ENCODE results near the gene ZNF792. TPM values are rescaled to one million over a fixed set of nuclear protein-coding genes. Genes with fewer than 3 reads are reported as not detected.

Gene ZNF792
- total and polyA plus RNA-seq, 2 of the 8 experiments (the other 6 are each of a cell fraction or from before 2014, with no cell fraction given), result 2.5 to 7.2 TPM

DNA sequence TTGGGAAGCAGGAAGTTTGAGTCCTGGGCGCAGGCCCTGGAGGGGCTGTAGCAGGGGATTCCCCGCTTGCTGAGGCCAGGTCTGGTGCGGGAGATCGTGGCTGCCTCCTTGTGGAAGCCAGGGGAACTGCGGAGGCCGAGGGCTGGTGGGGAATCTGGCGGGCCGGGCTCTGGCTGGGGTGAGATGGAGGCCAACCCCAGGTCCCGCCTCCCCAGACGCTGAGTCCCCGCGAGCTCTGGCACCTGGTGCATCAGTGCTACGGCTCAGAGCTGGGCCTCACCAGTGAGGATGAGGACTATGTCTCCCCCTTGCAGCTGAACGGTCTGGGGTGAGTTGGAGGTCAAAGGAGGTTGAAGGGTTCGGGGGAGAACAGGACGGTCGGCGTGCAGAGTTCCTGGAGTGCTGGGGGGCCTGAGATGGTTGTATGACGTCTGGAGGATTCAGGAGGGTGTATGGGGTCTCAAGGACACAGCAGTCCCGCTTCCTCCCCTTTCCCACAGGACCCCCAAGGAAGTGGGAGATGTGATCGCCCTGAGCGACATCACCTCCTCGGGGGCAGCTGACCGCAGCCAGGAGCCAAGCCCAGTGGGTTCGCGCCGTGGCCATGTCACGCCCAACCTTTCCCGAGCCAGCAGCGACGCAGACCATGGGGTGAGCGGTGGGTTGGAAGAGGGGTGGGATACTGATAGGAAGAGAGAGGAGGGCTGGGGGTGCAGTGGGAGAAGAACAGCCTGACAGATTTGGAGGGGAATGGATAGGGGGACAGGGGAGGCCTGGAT lies 49.2 kb upstream of the ZNF792 start (continued):
- TF ChIP-seq RNF2 (IDR thresholded peaks at IDR 0.05; ENCODE audit: borderline replicate concordance, low read depth, low read length, missing control alignments, poor library complexity, severe bottlenecking) (no peak), SIX5 (IDR thresholded peaks at IDR 0.05; ENCODE audit: low read depth, low read length) (no peak), HDAC2 (IDR thresholded peaks at IDR 0.05; ENCODE audit: borderline replicate concordance in 1 of 2, low read depth in 2 of 2, low read length in 2 of 2) (no peak), SP1 (IDR thresholded peaks at IDR 0.05; ENCODE audit: low read depth, low read length) (no peak), POLR2AphosphoS5 (IDR thresholded peaks at IDR 0.05; ENCODE audit: low read depth, low read length) (peak; percentile 37; the same call in 1 of the 2 replicates), POLR2A (IDR thresholded peaks at IDR 0.05; ENCODE audit: control extremely low read depth in 1 of 2, low read depth in 2 of 2, low read length in 2 of 2) (peak in 1 of 2 experiments; percentile 34; a peak in 2 of 3 replicates), TAF1 (IDR thresholded peaks at IDR 0.05; ENCODE audit: low read depth, low read length) (no peak), SUZ12 (IDR thresholded peaks at IDR 0.05; ENCODE audit: low read length) (no peak), NRF1 (IDR thresholded peaks at IDR 0.05; ENCODE audit: low read depth, low read length) (no peak), TBP (IDR thresholded peaks at IDR 0.05; ENCODE audit: low read depth, low read length) (peak; percentile 25; the same call in 1 of the 2 replicates), CHD1 (IDR thresholded peaks at IDR 0.05; ENCODE audit: low read depth, low read length) (no peak), KDM5A (IDR thresholded peaks at IDR 0.05; ENCODE audit: low read length) (no peak), KDM1A (IDR thresholded peaks at IDR 0.05; ENCODE audit: borderline replicate concordance, low read length) (no peak), GTF2F1 (IDR thresholded peaks at IDR 0.05; ENCODE audit: borderline replicate concordance, low read depth, low read length) (no peak), PHF8 (conservative IDR thresholded peaks at IDR 0.05; ENCODE audit: low read depth, low read length) (no peak), YY1 (IDR thresholded peaks at IDR 0.05; ENCODE audit: low read depth, low read length) (0 out of 2 replicates have a peak, but pooled peaks have one; percentile 54), EP300 (IDR thresholded peaks at IDR 0.05; ENCODE audit: borderline replicate concordance in 1 of 2, low read depth in 2 of 2, low read length in 2 of 2) (no peak), BCL11A (IDR thresholded peaks at IDR 0.05; ENCODE audit: low read depth in 2 of 2, low read length in 2 of 2) (no peak), RFX5 (IDR thresholded peaks at IDR 0.05; ENCODE audit: borderline replicate concordance, low read depth, low read length) (no peak; the same call in 1 of the 2 replicates)
- TF ChIP-seq, protein P1, sequence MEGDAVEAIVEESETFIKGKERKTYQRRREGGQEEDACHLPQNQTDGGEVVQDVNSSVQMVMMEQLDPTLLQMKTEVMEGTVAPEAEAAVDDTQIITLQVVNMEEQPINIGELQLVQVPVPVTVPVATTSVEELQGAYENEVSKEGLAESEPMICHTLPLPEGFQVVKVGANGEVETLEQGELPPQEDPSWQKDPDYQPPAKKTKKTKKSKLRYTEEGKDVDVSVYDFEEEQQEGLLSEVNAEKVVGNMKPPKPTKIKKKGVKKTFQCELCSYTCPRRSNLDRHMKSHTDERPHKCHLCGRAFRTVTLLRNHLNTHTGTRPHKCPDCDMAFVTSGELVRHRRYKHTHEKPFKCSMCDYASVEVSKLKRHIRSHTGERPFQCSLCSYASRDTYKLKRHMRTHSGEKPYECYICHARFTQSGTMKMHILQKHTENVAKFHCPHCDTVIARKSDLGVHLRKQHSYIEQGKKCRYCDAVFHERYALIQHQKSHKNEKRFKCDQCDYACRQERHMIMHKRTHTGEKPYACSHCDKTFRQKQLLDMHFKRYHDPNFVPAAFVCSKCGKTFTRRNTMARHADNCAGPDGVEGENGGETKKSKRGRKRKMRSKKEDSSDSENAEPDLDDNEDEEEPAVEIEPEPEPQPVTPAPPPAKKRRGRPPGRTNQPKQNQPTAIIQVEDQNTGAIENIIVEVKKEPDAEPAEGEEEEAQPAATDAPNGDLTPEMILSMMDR (IDR thresholded peaks at IDR 0.05; ENCODE audit: control extremely low read depth in 1 of 3, insufficient read depth in 1 of 3, low read depth in 1 of 3, low read length in 3 of 3), result peak; percentile 96 to 98 (median 98)
- TF ChIP-seq, protein P2, sequence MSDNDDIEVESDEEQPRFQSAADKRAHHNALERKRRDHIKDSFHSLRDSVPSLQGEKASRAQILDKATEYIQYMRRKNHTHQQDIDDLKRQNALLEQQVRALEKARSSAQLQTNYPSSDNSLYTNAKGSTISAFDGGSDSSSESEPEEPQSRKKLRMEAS (IDR thresholded peaks at IDR 0.05), result no peak

Measured in H1 (cell line).